Dendritic cell treated with granulocyte-macrophage colony-stimulating factor and Interleukin-4, amounts not matched to agents 40 ng/mL and 50 ng/mL, for 4 days (primary cell): Measurements from ENCODE around the gene STX10.
A peak's percentile ranks its signal among the peaks of the same experiment; 100 is the strongest.

Experiments
- H3K27ac Mint-ChIP-seq: one replicate; pipeline ENCODE4 v1.8.0; 2022; ENCODE audit warnings: mild to moderate bottlenecking, mixed read lengths
- H3K27me3 Mint-ChIP-seq: one replicate; pipeline ENCODE4 v1.8.0; 2022; ENCODE audit warnings: mild to moderate bottlenecking, mixed read lengths
- H3K36me3 Mint-ChIP-seq: one replicate; pipeline ENCODE4 v1.8.0; 2022; ENCODE audit warnings: low read depth, mixed read lengths
- H3K4me1 Mint-ChIP-seq: one replicate; pipeline ENCODE4 v1.8.0; 2022; ENCODE audit warnings: low read depth, mixed read lengths
- H3K4me3 Mint-ChIP-seq: one replicate; pipeline ENCODE4 v1.8.0; 2022; ENCODE audit warnings: mild to moderate bottlenecking, moderate library complexity, mixed read lengths
- H3K9me3 Mint-ChIP-seq: one replicate; pipeline ENCODE4 v1.8.0; 2022; ENCODE audit warnings: mixed read lengths
- intact Hi-C: fragments of 100-400 bp; cut with micrococcal nuclease; formaldehyde crosslinking; loops from one replicate; pipeline ENCODE4 v1.15.0; 2022

Gene STX10

GRCh38 chr19:13127051-13127450 is 23.1 kb downstream of the STX10 start:
- peaks cover 47% of the 10 kb centered on the region for H3K4me1 Mint-ChIP-seq
- intact Hi-C loops, result no loop called here
- H3K4me3 Mint-ChIP-seq, result no peak overlapping the region
- H3K27ac Mint-ChIP-seq, result no peak overlapping the region
- H3K27me3 Mint-ChIP-seq, result no peaks in the 10 kb centered on the region
- H3K9me3 Mint-ChIP-seq, result no peaks in the 10 kb centered on the region
- H3K36me3 Mint-ChIP-seq, result peaks cover 65% of the 10 kb centered on the region

GRCh38 chr19:13122980-13123957 is 26.9 kb downstream of the STX10 start:
- peak overlapping the region; percentile 21 for H3K27ac Mint-ChIP-seq
- peaks cover 58% of the 10 kb centered on the region for H3K4me1 Mint-ChIP-seq
- intact Hi-C loops, result no loop called here
- H3K36me3 Mint-ChIP-seq, result peaks cover 65% of the 10 kb centered on the region
- H3K4me3 Mint-ChIP-seq, result no peak overlapping the region
- H3K9me3 Mint-ChIP-seq, result no peaks in the 10 kb centered on the region
- H3K27me3 Mint-ChIP-seq, result no peaks in the 10 kb centered on the region

GRCh38 chr19:13122275-13122878 is 27.8 kb downstream of the STX10 start:
- no peak overlapping the region for H3K4me3 Mint-ChIP-seq
- no peak overlapping the region for H3K27ac Mint-ChIP-seq
- H3K36me3 Mint-ChIP-seq, result peaks cover 71% of the 10 kb centered on the region
- H3K9me3 Mint-ChIP-seq, result no peaks in the 10 kb centered on the region
- H3K4me1 Mint-ChIP-seq, result peaks cover 57% of the 10 kb centered on the region
- intact Hi-C loops, result no loop called here
- H3K27me3 Mint-ChIP-seq, result no peaks in the 10 kb centered on the region

GRCh38 chr19:13121551-13122274 is 28.5 kb downstream of the STX10 start:
- Mint-ChIP-seq H3K27ac (no peak overlapping the region), H3K27me3 (no peaks in the 10 kb centered on the region), H3K4me1 (peaks cover 62% of the 10 kb centered on the region), H3K4me3 (no peak overlapping the region), H3K36me3 (peaks cover 70% of the 10 kb centered on the region), H3K9me3 (no peaks in the 10 kb centered on the region)
- intact Hi-C loops, result no loop called here

- Mint-ChIP-seq H3K4me1 (peaks cover 68% of the 10 kb centered on the region), H3K27me3 (no peaks in the 10 kb centered on the region), H3K36me3 (peaks cover 68% of the 10 kb centered on the region), H3K9me3 (no peaks in the 10 kb centered on the region), H3K4me3 (no peak overlapping the region), H3K27ac (peak overlapping the region; percentile 7)
- intact Hi-C loops, result no loop called here
Measured at GRCh38 chr19:13120817-13121216, 29.4 kb downstream of the STX10 start.

- Mint-ChIP-seq H3K4me3 (peak overlapping the region; percentile 76), H3K27ac (peak overlapping the region; percentile 65), H3K9me3 (no peaks in the 10 kb centered on the region), H3K27me3 (no peaks in the 10 kb centered on the region), H3K4me1 (peaks cover 76% of the 10 kb centered on the region), H3K36me3 (peaks cover 60% of the 10 kb centered on the region)
- intact Hi-C loops, result no loop called here
Measured at GRCh38 chr19:13120031-13120430, 30.1 kb downstream of the STX10 start.

- H3K27me3 Mint-ChIP-seq, result no peaks in the 10 kb centered on the region
Measured at GRCh38 chr19:13119627-13120026, 30.5 kb downstream of the STX10 start.

GRCh38 chr19:13118424-13119193 is 31.6 kb downstream of the STX10 start:
- intact Hi-C loops, result no loop called here
- Mint-ChIP-seq H3K4me3 (peak overlapping the region; percentile 76), H3K9me3 (no peaks in the 10 kb centered on the region), H3K27me3 (no peaks in the 10 kb centered on the region), H3K36me3 (peaks cover 60% of the 10 kb centered on the region), H3K4me1 (peaks cover 75% of the 10 kb centered on the region), H3K27ac (peak overlapping the region; percentile 65)

More at GRCh38 chr19:13119627-13120026, 30.5 kb downstream of the STX10 start:
- H3K9me3 Mint-ChIP-seq, result no peaks in the 10 kb centered on the region
- peaks cover 56% of the 10 kb centered on the region for H3K36me3 Mint-ChIP-seq
- H3K27ac Mint-ChIP-seq, result peak overlapping the region; percentile 65
- peak overlapping the region; percentile 76 for H3K4me3 Mint-ChIP-seq
- peaks cover 78% of the 10 kb centered on the region for H3K4me1 Mint-ChIP-seq
- intact Hi-C loops, result no loop called here

- H3K4me3 Mint-ChIP-seq, result peak within 1 kb of the TSS; percentile 89
- H3K36me3 Mint-ChIP-seq, result peaks cover 60% of the 10 kb centered on the region
- intact Hi-C loops, result loop anchor here (2.0 kb wide), 1 partner anchor 33 kb away; the partner anchor contains the start of genes IER2 and STX10
- no peaks in the 10 kb centered on the region for H3K27me3 Mint-ChIP-seq
- peak within 1 kb of the TSS; percentile 83 for H3K27ac Mint-ChIP-seq
- no peaks in the 10 kb centered on the region for H3K9me3 Mint-ChIP-seq
- H3K4me1 Mint-ChIP-seq, result peaks cover 68% of the 10 kb centered on the region
Measured at GRCh38 chr19:13117772-13118423, 32.3 kb downstream of the STX10 start, which contains the start of gene NACC1. TSS of gene NACC1 (plus strand) at chr19:13118264. CDS start at chr19:13135208, 16,944 bp downstream.

- Mint-ChIP-seq H3K27ac (peak overlapping the region; percentile 83), H3K4me1 (peaks cover 62% of the 10 kb centered on the region), H3K36me3 (peaks cover 60% of the 10 kb centered on the region), H3K27me3 (no peaks in the 10 kb centered on the region), H3K9me3 (no peaks in the 10 kb centered on the region), H3K4me3 (peak overlapping the region; percentile 89)
- intact Hi-C loops, result loop anchor here (2.0 kb wide), 1 partner anchor 34 kb away; the partner anchor contains the start of genes IER2 and STX10
Measured at GRCh38 chr19:13117176-13117771, 32.9 kb downstream of the STX10 start.

GRCh38 chr19:13116282-13117175 is 33.6 kb downstream of the STX10 start, which contains the start of gene TRMT1:
TSS of gene TRMT1 (minus strand) at chr19:13116740. CDS start at chr19:13116399, 341 bp downstream.
- Mint-ChIP-seq H3K4me1 (peaks cover 55% of the 10 kb centered on the region), H3K9me3 (no peaks in the 10 kb centered on the region), H3K27ac (peak within 1 kb of the TSS; percentile 83)

More at GRCh38 chr19:13116282-13117175, 33.6 kb downstream of the STX10 start, which contains the start of gene TRMT1:
- Mint-ChIP-seq H3K4me3 (peak within 1 kb of the TSS; percentile 89), H3K36me3 (peaks cover 60% of the 10 kb centered on the region), H3K27me3 (no peaks in the 10 kb centered on the region)
- intact Hi-C loops, result loop anchor here (1.0 to 2.0 kb wide), 2 partner anchors 12 to 34 kb away; partner anchors contain the start of genes IER2 and STX10
